Activated CD4-positive, alpha-beta memory T cell treated with anti-CD3 and anti-CD28 coated beads, Interleukin-2, amount 10 ng/mL, durations not matched to agents 7 days and 5 days (primary cell): ENCODE data around the gene WDR55. TPM values are rescaled to one million over a fixed set of nuclear protein-coding genes. Genes with fewer than 3 reads are reported as not detected.
A peak's percentile ranks its signal among the peaks of the same experiment; 100 is the strongest.
"Not testable (repeated sequence)": the region's sequence is repeated elsewhere in the genome, so short reads cannot be mapped to it uniquely, and the experiment has no call there.

Experiments
- CTCF ChIA-PET: fragments of 350-600 bp; sonication (Branson Sonifier 250); formaldehyde crosslinking; loops from one replicate; lab custom pipeline; 2021; ENCODE audit warnings: antibody characterized with exemption, inconsistent platforms; lab: Charles Lee
- POLR2A ChIA-PET: fragments of 350-600 bp; sonication (Branson Sonifier 250); formaldehyde crosslinking; loops from one replicate; lab custom pipeline; 2021; ENCODE audit warnings: antibody characterized with exemption; lab: Charles Lee
- DNase-seq: peaks from one replicate; pipeline ENCODE4 v3.0.0-alpha.2; 2020
- H3K27ac Mint-ChIP-seq: one replicate; pipeline ENCODE4 v1.8.0; 2021; ENCODE audit warnings: mild to moderate bottlenecking, mixed read lengths
- H3K27me3 Mint-ChIP-seq: one replicate; pipeline ENCODE4 v1.8.0; 2021; ENCODE audit warnings: mixed read lengths
- H3K36me3 Mint-ChIP-seq: one replicate; pipeline ENCODE4 v1.8.0; 2021; ENCODE audit warnings: low read depth, mixed read lengths
- H3K4me1 Mint-ChIP-seq: one replicate; pipeline ENCODE4 v1.8.0; 2021; ENCODE audit warnings: mixed read lengths
- H3K4me3 Mint-ChIP-seq: one replicate; pipeline ENCODE4 v1.8.0; 2021; ENCODE audit warnings: mild to moderate bottlenecking, mixed read lengths
- H3K9me3 Mint-ChIP-seq: one replicate; pipeline ENCODE4 v1.8.0; 2021; ENCODE audit warnings: mixed read lengths
- total RNA-seq, 2 experiments: library from RNA; stranded (reverse); gene quantifications; one replicate each; pipeline ENCODE4 v1.2.3, GENCODE V29; 2021

The WDR55 gene
- total RNA-seq, 2 experiments from 2014 or later: 35.0 to 35.2 TPM

GRCh38 chr5:140633501-140633900, 31.2 kb upstream of the WDR55 start:
- H3K27me3 Mint-ChIP-seq: peaks cover 25% of the 10 kb centered on the region
- ChIA-PET CTCF (interaction anchor here (0.6 to 4.7 kb wide), 8 partner anchors 12 to 868 kb away, joined by 3 to 40 read pairs (median 4); partner anchors contain the start of genes EIF4EBP3, IK and NDUFA2), POLR2A (interaction anchor here (1.2 to 1.6 kb wide), 3 partner anchors 30 to 232 kb away, joined by 4 read pairs; partner anchors contain the start of gene ANKHD1)
- no peak for DNase-seq
- H3K4me3 Mint-ChIP-seq: peak overlapping the region; percentile 77
- H3K9me3 Mint-ChIP-seq: no peaks in the 10 kb centered on the region
- peaks cover 40% of the 10 kb centered on the region for H3K4me1 Mint-ChIP-seq
- H3K27ac Mint-ChIP-seq: no peak overlapping the region
- no peaks in the 10 kb centered on the region for H3K36me3 Mint-ChIP-seq

GRCh38 chr5:140634103-140634502, 30.6 kb upstream of the WDR55 start:
- Mint-ChIP-seq H3K4me1 (peaks cover 46% of the 10 kb centered on the region), H3K36me3 (no peaks in the 10 kb centered on the region), H3K9me3 (no peaks in the 10 kb centered on the region), H3K27ac (no peak overlapping the region), H3K4me3 (no peak overlapping the region), H3K27me3 (peaks cover 25% of the 10 kb centered on the region)
- CTCF ChIA-PET: interaction anchor here (0.8 to 4.7 kb wide), 16 partner anchors 12 to 394 kb away, joined by 3 to 40 read pairs (median 4); partner anchors contain the start of genes ANKHD1, EIF4EBP3, IK and NDUFA2
- no peak for DNase-seq
- POLR2A ChIA-PET: interaction anchor here (0.9 to 2.2 kb wide), 3 partner anchors 13 to 231 kb away, joined by 3 to 7 read pairs (median 5); partner anchors contain the start of genes IK and NDUFA2

GRCh38 chr5:140635291-140636257, 29.1 kb upstream of the WDR55 start:
- peaks cover 5% of the 10 kb centered on the region for H3K36me3 Mint-ChIP-seq
- H3K9me3 Mint-ChIP-seq: no peaks in the 10 kb centered on the region
- peaks cover 56% of the 10 kb centered on the region for H3K4me1 Mint-ChIP-seq
- H3K27me3 Mint-ChIP-seq: peaks cover 25% of the 10 kb centered on the region
- H3K27ac Mint-ChIP-seq: peak overlapping the region; percentile 10
- CTCF ChIA-PET: interaction anchor here (0.7 to 4.7 kb wide), 25 partner anchors 9 to 395 kb away, joined by 3 to 40 read pairs (median 4); partner anchors contain the start of genes APBB3, EIF4EBP3, IK and NDUFA2
- POLR2A ChIA-PET: interaction anchor here (1.0 to 2.3 kb wide), 7 partner anchors 12 to 234 kb away, joined by 3 to 12 read pairs (median 5); partner anchors contain the start of genes ANKHD1, EIF4EBP3, IK and NDUFA2
- H3K4me3 Mint-ChIP-seq: no peak overlapping the region
- DNase-seq: no peak

GRCh38 chr5:140637371-140638100, 27.2 kb upstream of the WDR55 start:
- no peak overlapping the region for H3K4me3 Mint-ChIP-seq
- peaks cover 7% of the 10 kb centered on the region for H3K27me3 Mint-ChIP-seq
- no peak overlapping the region for H3K27ac Mint-ChIP-seq
- H3K4me1 Mint-ChIP-seq: peaks cover 57% of the 10 kb centered on the region
- ChIA-PET POLR2A (interaction anchor here (1.7 to 2.8 kb wide), 3 partner anchors 10 to 68 kb away, joined by 5 to 23 read pairs (median 6); partner anchors contain the start of genes IK and NDUFA2), CTCF (interaction anchor here (0.6 to 2.9 kb wide), 2 partner anchors 90 to 237 kb away, joined by 3 to 18 read pairs; partner anchors contain the start of gene EIF4EBP3)
- DNase-seq: no peak
- H3K9me3 Mint-ChIP-seq: no peaks in the 10 kb centered on the region
- peaks cover 19% of the 10 kb centered on the region for H3K36me3 Mint-ChIP-seq

- H3K9me3 Mint-ChIP-seq, H3K27me3 Mint-ChIP-seq: not testable (repeated sequence)
- H3K4me3 Mint-ChIP-seq: peak overlapping the region; percentile 97
- ChIA-PET CTCF (interaction anchor here (0.7 to 2.9 kb wide), 12 partner anchors 8 to 287 kb away, joined by 3 to 20 read pairs (median 4); partner anchors contain the start of genes EIF4EBP3, IK, NDUFA2 and SRA1), POLR2A (interaction anchor here (0.6 to 2.8 kb wide), 14 partner anchors 9 to 238 kb away, joined by 3 to 23 read pairs (median 6); partner anchors contain the start of genes ANKHD1, APBB3, EIF4EBP3 and IK)
- H3K27ac Mint-ChIP-seq: peak overlapping the region; percentile 89
- DNase-seq: peak; percentile 21
- peaks cover 48% of the 10 kb centered on the region for H3K4me1 Mint-ChIP-seq
- H3K36me3 Mint-ChIP-seq: peaks cover 23% of the 10 kb centered on the region
Measured at GRCh38 chr5:140638898-140639147, 25.9 kb upstream of the WDR55 start.

GRCh38 chr5:140639148-140639981, 25.3 kb upstream of the WDR55 start, which contains the start of gene TMCO6:
Gene TMCO6, plus strand, starts transcription at chr5:140639451. Its CDS starts 77 bp downstream, at chr5:140639528.
- Mint-ChIP-seq H3K27me3 (no peaks in the 10 kb centered on the region), H3K4me1 (peaks cover 48% of the 10 kb centered on the region), H3K9me3 (no peaks in the 10 kb centered on the region), H3K36me3 (peaks cover 29% of the 10 kb centered on the region), H3K4me3 (peak within 1 kb of the TSS; percentile 97), H3K27ac (peak within 1 kb of the TSS; percentile 89)
- POLR2A ChIA-PET: interaction anchor here (0.6 to 2.8 kb wide), 15 partner anchors 8 to 238 kb away, joined by 3 to 23 read pairs (median 5); partner anchors contain the start of genes ANKHD1, APBB3, EIF4EBP3 and HARS1
- DNase-seq: peak; percentile 97
- CTCF ChIA-PET: interaction anchor here (0.7 to 2.9 kb wide), 15 partner anchors 8 to 287 kb away, joined by 3 to 20 read pairs (median 3); partner anchors contain the start of genes EIF4EBP3, IK, NDUFA2 and SRA1

GRCh38 chr5:140641716-140642115, 23.0 kb upstream of the WDR55 start:
- ChIA-PET POLR2A (interaction anchor here (0.7 to 2.0 kb wide), 4 partner anchors 51 to 241 kb away, joined by 4 to 8 read pairs (median 4); partner anchors contain the start of genes ANKHD1, APBB3 and ZMAT2), CTCF (no interaction called here)
- DNase-seq: no peak
- Mint-ChIP-seq H3K4me1 (peaks cover 56% of the 10 kb centered on the region), H3K27me3 (no peaks in the 10 kb centered on the region), H3K4me3 (no peak overlapping the region), H3K27ac (no peak overlapping the region), H3K9me3 (no peaks in the 10 kb centered on the region), H3K36me3 (peaks cover 46% of the 10 kb centered on the region)

- Mint-ChIP-seq H3K4me3 (no peak overlapping the region), H3K36me3 (peaks cover 52% of the 10 kb centered on the region), H3K27ac (no peak overlapping the region), H3K27me3 (no peaks in the 10 kb centered on the region), H3K9me3 (no peaks in the 10 kb centered on the region), H3K4me1 (peaks cover 58% of the 10 kb centered on the region)
- ChIA-PET CTCF (no interaction called here), POLR2A (interaction anchor here (0.8 to 2.0 kb wide), 5 partner anchors 57 to 242 kb away, joined by 3 to 8 read pairs (median 4); partner anchors contain the start of genes ANKHD1, APBB3, SRA1 and ZMAT2)
- no peak for DNase-seq
Measured at GRCh38 chr5:140642718-140643117, 22.0 kb upstream of the WDR55 start.

GRCh38 chr5:140647042-140647419, 17.7 kb upstream of the WDR55 start:
- peak overlapping the region; percentile 96 for H3K27ac Mint-ChIP-seq
- peaks cover 47% of the 10 kb centered on the region for H3K4me1 Mint-ChIP-seq
- CTCF ChIA-PET: interaction anchor here (0.6 to 5.2 kb wide), 15 partner anchors 8 to 917 kb away, joined by 3 to 40 read pairs (median 4); partner anchors contain the start of genes CD14, EIF4EBP3, HARS1 and HARS2
- peaks cover 68% of the 10 kb centered on the region for H3K36me3 Mint-ChIP-seq
- peak overlapping the region; percentile 98 for H3K4me3 Mint-ChIP-seq
- H3K27me3 Mint-ChIP-seq: no peaks in the 10 kb centered on the region
- H3K9me3 Mint-ChIP-seq: no peaks in the 10 kb centered on the region
- DNase-seq: no peak
- POLR2A ChIA-PET: interaction anchor here (0.7 to 4.1 kb wide), 38 partner anchors 8 to 1009 kb away, joined by 3 to 50 read pairs (median 6); partner anchors contain the start of genes ANKHD1, APBB3, CD14 and EIF4EBP3

GRCh38 chr5:140658870-140659269, 5.8 kb upstream of the WDR55 start:
- Mint-ChIP-seq H3K27ac (no peak overlapping the region), H3K27me3 (no peaks in the 10 kb centered on the region), H3K9me3 (no peaks in the 10 kb centered on the region), H3K4me3 (no peak overlapping the region), H3K36me3 (peaks cover 83% of the 10 kb centered on the region), H3K4me1 (peaks cover 5% of the 10 kb centered on the region)
- ChIA-PET POLR2A (no interaction called here), CTCF (no interaction called here)
- no peak for DNase-seq

GRCh38 chr5:140660371-140660770, 4.3 kb upstream of the WDR55 start:
- H3K27me3 Mint-ChIP-seq, DNase-seq, H3K27ac Mint-ChIP-seq, H3K4me3 Mint-ChIP-seq, H3K9me3 Mint-ChIP-seq: not testable (repeated sequence)
- Mint-ChIP-seq H3K4me1 (peaks cover 14% of the 10 kb centered on the region), H3K36me3 (peaks cover 78% of the 10 kb centered on the region)
- POLR2A ChIA-PET: interaction anchor here (0.9 kb wide), 1 partner anchor 13 kb away, joined by 3 read pairs; the partner anchor contains the start of genes IK and NDUFA2
- CTCF ChIA-PET: interaction anchor here (0.8 to 1.2 kb wide), 2 partner anchors 13 to 42 kb away, joined by 3 read pairs; partner anchors contain the start of genes IK and NDUFA2
